ENCODE measurements around the gene SPINK14.

Gene SPINK14

GRCh38 chr5:148201151-148201550 lies 32.8 kb downstream of the SPINK14 start:
- DNase-seq (ENCODE audit: low read depth in 2 of 2): no peak

GRCh38 chr5:148202531-148203203 lies 34.3 kb downstream of the SPINK14 start, which contains the start of gene SPINK6:
SPINK6 (plus strand) TSS chr5:148203042; CDS start chr5:148203097, 55 bp downstream.
- DNase-seq (ENCODE audit: low read depth in 2 of 2): no peak

GRCh38 chr5:148205044-148205806 lies 36.9 kb downstream of the SPINK14 start:
- no peak for DNase-seq (ENCODE audit: low read depth in 2 of 2)

GRCh38 chr5:148205865-148206264 lies 37.5 kb downstream of the SPINK14 start:
- DNase-seq (ENCODE audit: low read depth in 2 of 2): no peak

GRCh38 chr5:148206620-148207019 lies 38.3 kb downstream of the SPINK14 start:
- no peak for DNase-seq (ENCODE audit: low read depth in 2 of 2)

- DNase-seq (ENCODE audit: low read depth in 2 of 2): no peak
Measured at GRCh38 chr5:148208226-148208625, 39.9 kb downstream of the SPINK14 start.

GRCh38 chr5:148209151-148209770 lies 40.9 kb downstream of the SPINK14 start:
- no peak for DNase-seq (ENCODE audit: low read depth in 2 of 2)

GRCh38 chr5:148214665-148215185 lies 46.4 kb downstream of the SPINK14 start:
- DNase-seq (ENCODE audit: low read depth in 2 of 2): no peak

- DNase-seq (ENCODE audit: low read depth in 2 of 2): no peak
Measured at GRCh38 chr5:148221508-148221907, 53.2 kb downstream of the SPINK14 start.

GRCh38 chr5:148224117-148224742 lies 55.9 kb downstream of the SPINK14 start:
- DNase-seq (ENCODE audit: low read depth in 2 of 2): no peak
